GM12878 (cell line): ENCODE results near the gene USP54. TPM values are rescaled to one million over a fixed set of nuclear protein-coding genes. Genes with fewer than 3 reads are reported as not detected.

Source experiments
- ATAC-seq: fragments of 200-7000 bp; cut with Tn5 transposase; 3 replicates; pipeline ENCODE4 v1.9.1; 2020; ENCODE audit warnings: mild to moderate bottlenecking, moderate library complexity
- BruUV-seq: library from RNA; stranded (reverse); fragments of 400-500 nt; replicated peaks from 2 replicates; lab custom pipeline; 2021; lab: Mats Ljungman, UMichigan
- CTCF ChIA-PET: fragments of 300-600 bp; sonication (Branson Sonifier 250); formaldehyde crosslinking; extraction: SDS; loops from one replicate; lab custom pipeline; 2021; ENCODE audit warnings: inconsistent platforms; lab: Yijun Ruan, JAX
- POLR2A ChIA-PET: fragments of 350-600 bp; formaldehyde crosslinking; extraction: SDS; loops from one replicate; lab custom pipeline; 2021; ENCODE audit warnings: inconsistent platforms; lab: Charles Lee
- RAD21 ChIA-PET: fragments of 300-600 bp; sonication (Branson Sonifier 250); formaldehyde crosslinking; loops from one replicate; lab custom pipeline; 2023; ENCODE audit warnings: antibody characterized with exemption; ENCODE audit not compliant: unreplicated experiment; lab: Charles Lee
- SMC1A ChIA-PET: fragments of 300-600 bp; sonication (Branson Sonifier 250); formaldehyde crosslinking; loops from one replicate; lab custom pipeline; 2023; ENCODE audit not compliant: unreplicated experiment, uncharacterized antibody; lab: Charles Lee
- DNase-seq: peaks from one replicate; pipeline ENCODE4 v3.0.0-alpha.2; 2011; ENCODE audit warnings: low read depth, low spot score
- FAIRE-seq: peaks from 3 replicates; lab custom pipeline; 2011; peaks lifted over from hg19 to GRCh38; lab: Jason Lieb, UNC
- H2AFZ ChIP-seq: 2 replicates; pipeline ENCODE4 v1.6.0; 2011; ENCODE audit warnings: low read depth, low read length, control low read depth; ENCODE audit not compliant: control insufficient read depth
- H3K27ac ChIP-seq: 2 replicates; pipeline ENCODE4 v1.5.1; 2011; ENCODE audit warnings: control low read depth; ENCODE audit not compliant: control insufficient read depth, insufficient read depth
- H3K27me3 ChIP-seq, 2 experiments: replicated peaks in 1 of 2; 2 replicates each; pipeline versions ENCODE4 v1.6.0 to v1.6.1; 2011; ENCODE audit warnings: low read length in 1 of 2; ENCODE audit not compliant: control insufficient read depth in 2 of 2, insufficient read depth in 2 of 2
- H3K36me3 ChIP-seq, 2 experiments: 2 replicates each; pipeline ENCODE4 v1.5.1; 2011; ENCODE audit warnings: low read length in 1 of 2; ENCODE audit not compliant: control insufficient read depth in 2 of 2, insufficient read depth in 2 of 2
- H3K4me1 ChIP-seq: 2 replicates; pipeline ENCODE4 v1.6.1; 2011; ENCODE audit warnings: mild to moderate bottlenecking, low read length, moderate library complexity, mixed read lengths; ENCODE audit not compliant: control insufficient read depth, insufficient read depth
- H3K4me2 ChIP-seq: 2 replicates; pipeline ENCODE4 v1.6.0; 2011; ENCODE audit warnings: control low read depth; ENCODE audit not compliant: control insufficient read depth, insufficient read depth
- H3K4me3 ChIP-seq: fragments of 200-600 bp; sonication (generic); 2 replicates; pipeline ENCODE4 v1.5.1; 2016
- H3K79me2 ChIP-seq: 2 replicates; pipeline ENCODE4 v1.6.0; 2011; ENCODE audit warnings: low read length; ENCODE audit not compliant: control insufficient read depth, insufficient read depth
- H3K9ac ChIP-seq: 2 replicates; pipeline ENCODE4 v1.8.0; 2011; ENCODE audit warnings: low read length, control low read depth, mixed read lengths; ENCODE audit not compliant: control insufficient read depth, insufficient read depth
- H3K9me3 ChIP-seq: replicated peaks from 3 replicates; pipeline ENCODE4 v1.5.1; 2011; ENCODE audit warnings: mild to moderate bottlenecking, low read length; ENCODE audit not compliant: control insufficient read depth, insufficient read depth
- H4K20me1 ChIP-seq: 2 replicates; pipeline ENCODE4 v1.6.0; 2011; ENCODE audit not compliant: control insufficient read depth, insufficient read depth
- BMI1 ChIP-seq: fragments of 450-650 bp; IDR thresholded peaks from 2 replicates; pipeline ENCODE4 v1.6.1; 2016; ENCODE audit warnings: mild to moderate bottlenecking, moderate library complexity, borderline replicate concordance
- CREM ChIP-seq: IDR thresholded peaks from 2 replicates; pipeline ENCODE4 v1.6.1; 2014; ENCODE audit warnings: antibody characterized with exemption, low read depth
- GATAD2B ChIP-seq: fragments of 450-650 bp; conservative IDR thresholded peaks from 2 replicates; pipeline ENCODE4 v1.6.1; 2017; ENCODE audit warnings: low read depth, mild to moderate bottlenecking, moderate library complexity
- HDAC2 ChIP-seq: fragments of 200-600 bp; sonication (generic); IDR thresholded peaks from 2 replicates; pipeline ENCODE4 v1.6.1; 2017
- MEF2A ChIP-seq: IDR thresholded peaks from 2 replicates; pipeline ENCODE4 v1.6.1; 2011; ENCODE audit warnings: low read depth, mild to moderate bottlenecking, low read length, moderate library complexity; ENCODE audit not compliant: insufficient read depth
- NR2F1 ChIP-seq: fragments of 450-650 bp; conservative IDR thresholded peaks from 2 replicates; pipeline ENCODE4 v1.6.1; 2017; ENCODE audit warnings: mild to moderate bottlenecking
- NRF1 ChIP-seq: conservative IDR thresholded peaks from 2 replicates; pipeline ENCODE4 v1.6.1; 2011; ENCODE audit warnings: mild to moderate bottlenecking, low read depth, low read length, improper control_type of control experiment
- PML ChIP-seq: IDR thresholded peaks from 2 replicates; pipeline ENCODE4 v1.6.1; 2012; ENCODE audit warnings: low read length, inconsistent platforms
- RAD21 ChIP-seq: IDR thresholded peaks from 2 replicates; pipeline ENCODE4 v1.6.1; 2011; ENCODE audit warnings: mild to moderate bottlenecking, low read depth, low read length, moderate library complexity; ENCODE audit not compliant: insufficient read depth
- RB1 ChIP-seq: fragments of 450-650 bp; formaldehyde crosslinking; IDR thresholded peaks from 2 replicates; pipeline ENCODE4 v1.6.1; 2017; ENCODE audit warnings: mild to moderate bottlenecking, borderline replicate concordance
- RBBP5 ChIP-seq: fragments of 200-600 bp; sonication (generic); conservative IDR thresholded peaks from 2 replicates; pipeline ENCODE4 v1.6.1; 2016
- SIN3A ChIP-seq: IDR thresholded peaks from 2 replicates; pipeline ENCODE4 v1.6.1; 2012; ENCODE audit warnings: low read depth, low read length, improper control_type of control experiment
- SPI1 ChIP-seq: IDR thresholded peaks from 2 replicates; pipeline ENCODE4 v1.6.1; 2011; ENCODE audit warnings: low read depth, mild to moderate bottlenecking, low read length, moderate library complexity, borderline replicate concordance; ENCODE audit not compliant: insufficient read depth
- YY1 ChIP-seq: IDR thresholded peaks from 2 replicates; pipeline ENCODE4 v1.6.1; 2011; ENCODE audit warnings: low read depth, mild to moderate bottlenecking, low read length
- ZSCAN29 ChIP-seq: fragments of 450-650 bp; IDR thresholded peaks from 2 replicates; pipeline ENCODE4 v1.6.1; 2017; ENCODE audit warnings: mild to moderate bottlenecking, moderate library complexity
- WGBS: methylation state at CpG from one replicate; pipeline ENCODE4 v1.1.6; 2016; ENCODE audit warnings: low lambda C conversion rate; ENCODE audit not compliant: insufficient replicate concordance, insufficient coverage; ENCODE audit errors: missing lambda C conversion rate; 5-methylcytosine and 5-hydroxymethylcytosine counted together
- in situ Hi-C: fragments of 300-500 bp; cut with MboI; formaldehyde crosslinking; loops from 9 replicates; pipeline ENCODE4 v1.14.3; 2018; ENCODE audit warnings: mixed read lengths
- intact Hi-C: fragments of 100-400 bp; cut with micrococcal nuclease; formaldehyde crosslinking; loops from one replicate; pipeline ENCODE4 v1.14.2; 2022; ENCODE audit not compliant: unreplicated experiment
- polyA plus RNA-seq, 11 experiments: library from polyadenylated mRNA; depleted of rRNA in 4 of 11; unstranded in 6 of 11; stranded (reverse) in 5 of 11; fragments of >200 nt; fragmentation: Nextera tagmentation in 4 of 11; fragmentation: Illumina TruSeq in 1 of 11; extraction: Ambion mirVana in 4 of 11; extraction: Trizol in 1 of 11; gene quantifications; 1 replicate in 1 of 11; 2 replicates in 10 of 11; pipeline versions ENCODE4 v1.2.1 to v1.2.3, GENCODE V29; 2011 to 2016; ENCODE audit warnings: inconsistent platforms in 2 of 11, missing spikeins in 2 of 11, low read depth in 1 of 11
- total RNA-seq, 4 experiments: library from RNA; depleted of rRNA in 3 of 4; stranded (reverse); fragments of >200 nt in 3 of 4; fragmentation: Illumina TruSeq in 1 of 4; extraction: Trizol in 1 of 4; gene quantifications; 2 replicates each; pipeline versions ENCODE4 v1.2.1 to v1.2.3, GENCODE V29; 2013 to 2021
- TF ChIP-seq, protein P1 (sequence below): IDR thresholded peaks from 2 replicates; pipeline ENCODE4 v1.6.1; 2012; ENCODE audit warnings: low read length, inconsistent platforms
- TF ChIP-seq, protein P2 (sequence below): IDR thresholded peaks from 2 replicates; pipeline ENCODE4 v1.6.1; 2011; ENCODE audit warnings: low read depth, mild to moderate bottlenecking, low read length, moderate library complexity, borderline replicate concordance; ENCODE audit errors: extremely low read depth
- TF ChIP-seq, protein P3 (sequence below): fragments of 450-650 bp; formaldehyde crosslinking; IDR thresholded peaks from 2 replicates; pipeline ENCODE4 v1.4.0; 2022; ENCODE audit warnings: mild to moderate bottlenecking, moderate library complexity
- TF ChIP-seq, protein P4 (sequence below): IDR thresholded peaks from 2 replicates; pipeline ENCODE4 v1.6.1; 2011; ENCODE audit warnings: borderline replicate concordance, low read depth, mild to moderate bottlenecking, moderate library complexity, low read length; ENCODE audit not compliant: insufficient read depth, poor library complexity, severe bottlenecking

Gene USP54
- total and polyA plus RNA-seq, 10 of the 15 experiments (the other 5 are each of a cell fraction or from before 2014, with no cell fraction given) = 0.93 to 10.5 (median 5.5) TPM

DNA sequence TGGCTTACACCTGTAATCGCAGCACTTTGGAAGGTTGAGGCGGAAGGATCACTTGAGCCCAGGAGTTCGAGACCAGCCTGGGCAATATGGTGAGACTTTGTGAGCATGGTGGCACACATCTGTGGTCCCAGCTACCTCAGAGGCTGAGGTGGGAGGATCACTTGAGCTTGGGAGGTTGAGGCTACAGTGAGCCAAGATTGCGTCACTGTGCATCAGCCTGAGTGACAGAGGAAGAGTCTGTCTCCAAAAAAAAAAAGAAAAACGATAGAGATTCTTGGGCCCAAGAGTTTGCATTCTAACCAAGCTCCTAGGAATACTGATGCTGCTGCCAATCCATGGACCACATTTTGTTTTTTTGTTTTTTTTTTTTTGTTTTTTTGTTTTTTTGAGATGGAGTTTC lies 38.0 kb upstream of the USP54 start:
- Histone ChIP-seq H3K79me2 (peaks cover 10% of the 10 kb centered on the region), H3K9me3 (no peaks in the 10 kb centered on the region), H3K9ac (no peak overlapping the region), H4K20me1 (no peaks in the 10 kb centered on the region), H3K36me3 (no peaks in the 10 kb centered on the region), H3K4me3 (no peak overlapping the region), H3K4me1 (peaks cover 5% of the 10 kb centered on the region), H3K4me2 (no peak overlapping the region), H3K27ac (no peak overlapping the region), H3K27me3 (no peaks in the 10 kb centered on the region), H2AFZ (no peak overlapping the region)
- no peak for DNase-seq
- no peak for ATAC-seq
- ChIA-PET CTCF (interaction anchor here (0.6 to 7.7 kb wide), 2 partner anchors 14 to 67 kb away, joined by 5 to 60 read pairs; partner anchors contain the start of gene MYOZ1), SMC1A (interaction anchor here (0.6 to 6.6 kb wide), 5 partner anchors 12 to 22 kb away, joined by 3 to 38 read pairs (median 3); no protein-coding TSS in a partner anchor), POLR2A (interaction anchor here (0.5 to 1.2 kb wide), 2 partner anchors 21 to 72 kb away, joined by 3 to 4 read pairs; no protein-coding TSS in a partner anchor), RAD21 (interaction anchor here (7.3 kb wide), 1 partner anchor 15 kb away, joined by 33 read pairs; no protein-coding TSS in a partner anchor)
- no TSS peak for BruUV-seq
- no peak for FAIRE-seq
- TF ChIP-seq GATAD2B = no peak
- no peak for TF ChIP-seq HDAC2
- TF ChIP-seq MEF2A = no peak
- no peak for TF ChIP-seq BMI1
- TF ChIP-seq CREM = no peak
- TF ChIP-seq, protein P1, sequence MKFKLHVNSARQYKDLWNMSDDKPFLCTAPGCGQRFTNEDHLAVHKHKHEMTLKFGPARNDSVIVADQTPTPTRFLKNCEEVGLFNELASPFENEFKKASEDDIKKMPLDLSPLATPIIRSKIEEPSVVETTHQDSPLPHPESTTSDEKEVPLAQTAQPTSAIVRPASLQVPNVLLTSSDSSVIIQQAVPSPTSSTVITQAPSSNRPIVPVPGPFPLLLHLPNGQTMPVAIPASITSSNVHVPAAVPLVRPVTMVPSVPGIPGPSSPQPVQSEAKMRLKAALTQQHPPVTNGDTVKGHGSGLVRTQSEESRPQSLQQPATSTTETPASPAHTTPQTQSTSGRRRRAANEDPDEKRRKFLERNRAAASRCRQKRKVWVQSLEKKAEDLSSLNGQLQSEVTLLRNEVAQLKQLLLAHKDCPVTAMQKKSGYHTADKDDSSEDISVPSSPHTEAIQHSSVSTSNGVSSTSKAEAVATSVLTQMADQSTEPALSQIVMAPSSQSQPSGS = no peak
- TF ChIP-seq NR2F1 = no peak
- TF ChIP-seq PML = no peak
- TF ChIP-seq, protein P2, sequence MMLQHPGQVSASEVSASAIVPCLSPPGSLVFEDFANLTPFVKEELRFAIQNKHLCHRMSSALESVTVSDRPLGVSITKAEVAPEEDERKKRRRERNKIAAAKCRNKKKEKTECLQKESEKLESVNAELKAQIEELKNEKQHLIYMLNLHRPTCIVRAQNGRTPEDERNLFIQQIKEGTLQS = no peak
- no peak for TF ChIP-seq SPI1
- no peak for TF ChIP-seq RB1
- TF ChIP-seq, protein P3, sequence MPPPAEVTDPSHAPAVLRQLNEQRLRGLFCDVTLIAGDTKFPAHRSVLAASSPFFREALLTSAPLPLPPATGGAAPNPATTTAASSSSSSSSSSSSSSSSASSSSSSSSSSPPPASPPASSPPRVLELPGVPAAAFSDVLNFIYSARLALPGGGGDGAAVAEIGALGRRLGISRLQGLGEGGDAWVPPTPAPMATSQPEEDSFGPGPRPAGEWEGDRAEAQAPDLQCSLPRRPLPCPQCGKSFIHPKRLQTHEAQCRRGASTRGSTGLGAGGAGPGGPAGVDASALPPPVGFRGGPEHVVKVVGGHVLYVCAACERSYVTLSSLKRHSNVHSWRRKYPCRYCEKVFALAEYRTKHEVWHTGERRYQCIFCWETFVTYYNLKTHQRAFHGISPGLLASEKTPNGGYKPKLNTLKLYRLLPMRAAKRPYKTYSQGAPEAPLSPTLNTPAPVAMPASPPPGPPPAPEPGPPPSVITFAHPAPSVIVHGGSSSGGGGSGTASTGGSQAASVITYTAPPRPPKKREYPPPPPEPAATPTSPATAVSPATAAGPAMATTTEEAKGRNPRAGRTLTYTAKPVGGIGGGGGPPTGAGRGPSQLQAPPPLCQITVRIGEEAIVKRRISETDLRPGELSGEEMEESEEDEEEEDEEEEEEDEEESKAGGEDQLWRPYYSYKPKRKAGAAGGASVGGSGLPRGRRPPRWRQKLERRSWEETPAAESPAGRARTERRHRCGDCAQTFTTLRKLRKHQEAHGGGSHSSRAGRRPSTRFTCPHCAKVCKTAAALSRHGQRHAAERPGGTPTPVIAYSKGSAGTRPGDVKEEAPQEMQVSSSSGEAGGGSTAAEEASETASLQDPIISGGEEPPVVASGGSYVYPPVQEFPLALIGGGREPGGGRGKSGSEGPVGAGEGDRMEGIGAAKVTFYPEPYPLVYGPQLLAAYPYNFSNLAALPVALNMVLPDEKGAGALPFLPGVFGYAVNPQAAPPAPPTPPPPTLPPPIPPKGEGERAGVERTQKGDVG (CRISPR knock-in tag) = no peak
- no peak for TF ChIP-seq YY1
- TF ChIP-seq, protein P4, sequence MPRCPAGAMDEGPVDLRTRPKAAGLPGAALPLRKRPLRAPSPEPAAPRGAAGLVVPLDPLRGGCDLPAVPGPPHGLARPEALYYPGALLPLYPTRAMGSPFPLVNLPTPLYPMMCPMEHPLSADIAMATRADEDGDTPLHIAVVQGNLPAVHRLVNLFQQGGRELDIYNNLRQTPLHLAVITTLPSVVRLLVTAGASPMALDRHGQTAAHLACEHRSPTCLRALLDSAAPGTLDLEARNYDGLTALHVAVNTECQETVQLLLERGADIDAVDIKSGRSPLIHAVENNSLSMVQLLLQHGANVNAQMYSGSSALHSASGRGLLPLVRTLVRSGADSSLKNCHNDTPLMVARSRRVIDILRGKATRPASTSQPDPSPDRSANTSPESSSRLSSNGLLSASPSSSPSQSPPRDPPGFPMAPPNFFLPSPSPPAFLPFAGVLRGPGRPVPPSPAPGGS = no peak
- TF ChIP-seq ZSCAN29 = no peak
- TF ChIP-seq NRF1 = no peak
- TF ChIP-seq RAD21 = no peak
- no peak for TF ChIP-seq SIN3A
- no peak for TF ChIP-seq RBBP5
- in situ Hi-C loops (no loop called here), intact Hi-C loops (loop anchor here (5.0 kb wide), 1 partner anchor 102 kb away; no protein-coding TSS in a partner anchor)
- over 99% methylated on average over 5 of the region's 5 CpGs for WGBS
